Vagina (tissue), 2 donors: Measurements from ENCODE around the gene MX2. TPM values are rescaled to one million over a fixed set of nuclear protein-coding genes. Genes with fewer than 3 reads are reported as not detected.

ENCODE experiments used
- DNase-seq, 2 donors: peaks; one replicate each; pipeline ENCODE4 v3.0.0-alpha.2; 2017; ENCODE audit errors: extremely low spot score in 2 of 2
- H3K27ac ChIP-seq: fragments of 200-600 bp; sonication (generic); one replicate; pipeline ENCODE4 v1.5.1; 2019
- H3K27me3 ChIP-seq: fragments of 200-600 bp; sonication (generic); one replicate; pipeline ENCODE4 v1.5.1; 2019
- H3K36me3 ChIP-seq, 2 donors: fragments of 200-600 bp; sonication (generic); one replicate each; pipeline ENCODE4 v1.5.1; 2017 to 2019
- H3K4me1 ChIP-seq: fragments of 200-600 bp; sonication (generic); one replicate; pipeline ENCODE4 v1.5.1; 2019
- H3K4me3 ChIP-seq, 2 donors: fragments of 200-600 bp; sonication (generic); 1 replicate in 1 of 2; 2 replicates in 1 of 2; pipeline ENCODE4 v1.5.1; 2016 to 2019
- H3K9me3 ChIP-seq: fragments of 200-600 bp; sonication (generic); one replicate; pipeline ENCODE4 v1.5.1; 2019
- CTCF ChIP-seq, 3 experiments: fragments of 450-650 bp in 2 of 3; fragments of 200-600 bp in 1 of 3; sonication (generic) in 1 of 3; IDR thresholded peaks; one replicate each; pipeline ENCODE4 v1.5.1; 2017 to 2019; ENCODE audit warnings: antibody characterized with exemption in 3 of 3, mild to moderate bottlenecking in 2 of 3, moderate library complexity in 2 of 3
- POLR2A ChIP-seq, 2 donors: fragments of 450-650 bp; IDR thresholded peaks; one replicate each; pipeline ENCODE4 v1.6.1; 2017; ENCODE audit warnings: antibody characterized with exemption in 2 of 2, mild to moderate bottlenecking in 2 of 2, moderate library complexity in 2 of 2
- POLR2AphosphoS5 ChIP-seq, 2 donors: sonication (generic); formaldehyde crosslinking; IDR thresholded peaks; one replicate each; pipeline ENCODE4 v1.9.0; 2017; ENCODE audit warnings: antibody characterized with exemption in 2 of 2, mild to moderate bottlenecking in 2 of 2, low read depth in 1 of 2; ENCODE audit not compliant: insufficient read depth in 1 of 2
- intact Hi-C: fragments of 100-400 bp; cut with DNase I; formaldehyde crosslinking; loops from one replicate; pipeline ENCODE4 v1.15.1; 2023
- total RNA-seq: library from RNA; depleted of rRNA; stranded (reverse); fragments of >200 nt; gene quantifications from one replicate; pipeline ENCODE4 v1.2.3, GENCODE V29; 2016

Gene MX2
- total RNA-seq, 1 donor from 2014 or later: 13.5 TPM

GRCh38 chr21:41453761-41454160 lies 91.9 kb downstream of the MX2 start:
- TF ChIP-seq CTCF (IDR thresholded peaks at IDR 0.05) (no peak), POLR2A (IDR thresholded peaks at IDR 0.05) (no peak), POLR2AphosphoS5 (IDR thresholded peaks at IDR 0.05; ENCODE audit: insufficient read depth in 1 of 2, low read depth in 1 of 2) (no peak)
- Histone ChIP-seq H3K36me3 (peaks cover 0 to 23% of the 10 kb centered on the region in 2 donors), H3K4me3 (no peak overlapping the region), H3K27me3 (no peaks in the 10 kb centered on the region), H3K27ac (no peak overlapping the region), H3K9me3 (no peaks in the 10 kb centered on the region), H3K4me1 (no peaks in the 10 kb centered on the region)
- intact Hi-C loops: no loop called here
- DNase-seq: no peak

- intact Hi-C loops: no loop called here
These were observed 96.3 kb downstream of the MX2 start for GRCh38 chr21:41458121-41458520.

GRCh38 chr21:41458559-41458958 lies 96.7 kb downstream of the MX2 start:
- TF ChIP-seq POLR2A (IDR thresholded peaks at IDR 0.05) (no peak), CTCF (IDR thresholded peaks at IDR 0.05) (no peak), POLR2AphosphoS5 (IDR thresholded peaks at IDR 0.05; ENCODE audit: insufficient read depth in 1 of 2, low read depth in 1 of 2) (no peak)
- Histone ChIP-seq H3K4me1 (peaks cover 7% of the 10 kb centered on the region), H3K27me3 (no peaks in the 10 kb centered on the region), H3K27ac (no peak overlapping the region), H3K36me3 (peaks cover 0 to 17% of the 10 kb centered on the region in 2 donors), H3K9me3 (no peaks in the 10 kb centered on the region), H3K4me3 (no peak overlapping the region)
- DNase-seq: no peak
- intact Hi-C loops: no loop called here

More at GRCh38 chr21:41458121-41458520, 96.3 kb downstream of the MX2 start:
- TF ChIP-seq POLR2A (IDR thresholded peaks at IDR 0.05): no peak
- no peak for TF ChIP-seq POLR2AphosphoS5 (IDR thresholded peaks at IDR 0.05; ENCODE audit: insufficient read depth in 1 of 2, low read depth in 1 of 2)
- TF ChIP-seq CTCF (IDR thresholded peaks at IDR 0.05): no peak
- H3K27me3 ChIP-seq: no peaks in the 10 kb centered on the region
- no peaks in the 10 kb centered on the region for H3K9me3 ChIP-seq
- no peak overlapping the region for H3K27ac ChIP-seq
- no peak overlapping the region for H3K4me3 ChIP-seq
- no peak for DNase-seq
- peaks cover 0 to 17% of the 10 kb centered on the region in 2 donors for H3K36me3 ChIP-seq
- peaks cover 7% of the 10 kb centered on the region for H3K4me1 ChIP-seq

Other genes starting within 250 kb of the MX2 start
- 43.7 TPM for gene BACE2, start 193.9 kb upstream of the MX2 start, total RNA-seq
- gene FAM3B, start 45.2 kb upstream of the MX2 start, total RNA-seq: 2.9 TPM
- gene MX1, start 64.2 kb downstream of the MX2 start, total RNA-seq: 16.7 TPM
- 19.9 TPM for gene TMPRSS2, start 146.1 kb downstream of the MX2 start, total RNA-seq